GM18907 (cell line): ENCODE data around the gene SMG6.
"Not testable (repeated sequence)": the region's sequence is repeated elsewhere in the genome, so short reads cannot be mapped to it uniquely, and the experiment has no call there.

Experiments used
- ATAC-seq: cut with Tn5 transposase; IDR thresholded peaks from one replicate; pipeline ENCODE4 v1.9.1; 2021; ENCODE audit warnings: mild to moderate bottlenecking, moderate library complexity; ENCODE audit not compliant: unreplicated experiment

Gene SMG6

DNA sequence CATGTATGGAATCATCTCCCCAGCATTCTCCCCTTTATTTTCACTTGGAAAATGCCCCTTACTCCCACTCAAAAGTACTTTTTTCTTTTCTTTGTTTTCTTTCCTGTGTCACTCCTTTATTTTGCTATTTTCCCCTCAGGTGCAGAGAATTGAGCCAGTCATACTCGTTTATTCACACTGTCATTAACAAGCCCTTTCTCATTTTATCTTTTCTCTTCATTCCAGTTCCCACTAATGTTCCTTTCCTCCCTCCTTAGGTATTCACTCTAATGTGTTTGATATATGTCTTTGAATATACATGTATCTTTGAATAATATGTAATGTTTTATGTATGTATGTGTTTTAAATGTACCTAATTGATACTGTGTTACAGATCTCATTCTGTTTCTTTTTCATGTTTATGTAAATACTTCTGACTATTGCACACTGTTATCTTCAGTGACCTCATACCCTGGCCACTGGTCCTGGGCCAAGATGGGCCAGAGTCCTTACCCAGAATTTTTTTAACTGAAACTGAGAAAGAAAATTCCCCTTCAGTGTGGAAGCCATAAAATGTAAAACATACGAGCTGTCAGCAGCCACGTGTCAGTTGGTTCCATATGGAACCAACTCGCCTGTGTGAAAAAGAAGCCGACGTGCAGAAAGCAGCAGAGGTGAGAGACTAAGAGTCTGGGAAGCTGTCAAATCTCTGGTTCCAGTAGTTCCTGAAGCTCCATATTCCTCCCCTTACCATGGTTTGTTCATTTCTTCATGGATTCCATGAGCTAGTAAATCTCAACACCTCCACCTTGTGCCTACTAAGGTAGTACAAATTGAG, 6.0 kb upstream of the SMG6 start:
- ATAC-seq = no peak

DNA sequence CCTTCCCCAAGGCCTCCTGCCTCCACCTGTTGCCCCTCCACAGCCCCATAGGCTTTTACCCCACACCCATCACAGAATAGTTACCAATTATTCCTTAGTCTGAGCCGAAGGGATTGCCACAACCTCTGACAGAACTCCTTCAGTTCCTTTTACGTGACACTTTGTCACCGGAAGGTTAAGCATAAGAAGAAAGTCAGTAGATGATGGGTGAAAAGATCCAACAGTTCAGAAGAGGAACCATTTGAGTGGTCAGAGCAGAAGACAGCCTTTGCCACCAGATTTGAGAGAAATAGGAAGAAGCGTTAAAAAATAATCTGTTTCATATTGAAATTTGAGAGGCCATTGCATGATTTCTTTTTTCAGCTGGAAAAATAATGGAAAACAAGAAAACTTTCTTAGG, 1.3 kb upstream of the SMG6 start:
- no peak for ATAC-seq

DNA sequence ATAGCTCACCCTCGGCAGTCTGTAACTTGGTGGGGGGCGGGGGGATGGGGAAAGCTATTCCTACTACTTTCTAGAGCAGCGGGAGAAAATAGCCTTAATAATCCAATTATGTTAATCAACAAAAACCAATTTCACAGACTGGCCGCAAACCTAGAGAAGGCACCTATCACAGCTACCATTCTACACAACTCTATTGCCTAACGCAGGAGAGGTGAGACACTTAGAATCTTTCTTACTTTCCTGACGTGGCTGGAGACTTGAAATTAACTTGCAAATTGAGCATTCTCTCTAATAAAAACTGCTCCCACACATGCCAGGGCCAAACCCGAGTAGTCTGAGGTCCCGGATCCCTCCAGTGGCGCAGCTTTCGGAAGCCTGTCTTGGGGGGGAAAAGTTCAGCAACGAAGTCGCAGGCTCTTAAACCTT, 794 bp downstream of the SMG6 start:
- no peak for ATAC-seq

DNA sequence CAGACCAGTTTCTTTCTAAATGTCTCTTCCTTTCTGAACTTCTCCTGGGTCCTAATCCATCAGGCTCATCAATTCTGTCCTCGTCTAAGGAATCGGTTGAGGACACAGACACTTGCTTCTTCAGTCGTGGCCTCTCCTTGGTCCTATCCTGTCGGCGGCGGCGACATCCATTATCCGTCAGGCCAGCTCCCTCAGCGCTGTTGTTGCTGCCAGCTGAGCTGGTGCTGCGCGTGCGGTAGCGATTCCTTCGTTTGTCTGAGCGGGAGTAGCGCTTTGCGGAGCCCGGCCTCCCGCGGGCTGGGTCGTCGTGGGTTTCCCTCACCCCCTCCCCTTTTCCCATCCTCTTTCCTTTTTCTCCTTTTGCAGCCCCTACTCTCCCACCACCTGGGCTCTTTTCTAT, 3.8 kb downstream of the SMG6 start:
- no peak for ATAC-seq

DNA sequence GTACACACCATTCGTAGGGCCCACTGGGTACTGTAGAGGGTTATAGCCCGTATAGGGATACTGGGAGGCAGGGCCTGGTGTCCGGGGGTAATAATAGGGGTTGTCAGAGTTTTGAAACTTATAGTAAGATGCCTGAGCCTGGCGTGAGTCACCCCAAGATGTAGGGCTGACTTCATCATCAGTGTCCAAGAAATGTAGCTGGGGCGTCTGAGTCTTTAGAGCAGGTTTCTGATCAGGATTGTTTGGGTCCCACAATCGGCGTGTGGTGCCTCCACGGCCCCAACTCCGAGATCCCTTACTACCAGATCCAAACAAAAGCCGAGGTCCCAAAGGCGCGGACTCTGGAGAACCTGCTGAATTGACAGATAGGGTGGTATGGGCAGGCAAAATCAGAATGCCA, 4.4 kb downstream of the SMG6 start:
- no peak for ATAC-seq

DNA sequence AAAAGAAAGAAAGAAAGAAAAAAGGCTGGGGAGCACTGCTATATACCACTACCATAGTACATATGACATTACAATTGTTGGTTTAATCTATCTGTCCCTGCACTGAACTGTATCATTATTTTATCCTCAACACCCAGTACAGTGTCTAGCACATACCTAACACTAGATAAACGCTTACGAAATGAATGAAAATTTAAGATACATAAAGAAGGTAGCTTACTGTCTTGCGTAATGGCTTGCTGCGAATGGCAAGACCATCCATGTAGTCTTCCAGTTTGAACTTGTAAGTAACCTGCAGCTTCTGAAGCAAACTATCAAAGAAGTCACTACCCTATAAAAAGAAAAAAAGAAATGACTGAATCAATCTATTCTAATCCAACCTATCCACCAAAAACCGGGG, 6.6 kb downstream of the SMG6 start:
- ATAC-seq = no peak

DNA sequence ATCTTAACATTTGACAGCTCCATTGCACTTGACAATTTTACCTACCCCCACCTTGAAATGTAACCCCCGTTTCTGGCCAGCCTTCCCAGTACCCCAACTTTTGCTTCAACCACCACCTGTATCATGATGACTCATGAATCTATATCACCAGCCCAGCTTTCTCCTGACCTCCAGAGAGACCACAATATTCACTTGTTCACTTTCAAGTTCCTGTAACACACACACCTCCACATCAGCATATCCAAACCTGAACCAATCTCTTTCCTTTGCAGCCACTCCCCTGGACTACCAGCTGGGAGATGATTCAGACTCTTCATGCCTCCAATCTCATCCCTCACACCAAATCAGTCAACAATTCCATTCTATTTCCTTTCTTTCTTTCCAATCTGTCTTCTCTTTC, 8.0 kb downstream of the SMG6 start:
- ATAC-seq = no peak

DNA sequence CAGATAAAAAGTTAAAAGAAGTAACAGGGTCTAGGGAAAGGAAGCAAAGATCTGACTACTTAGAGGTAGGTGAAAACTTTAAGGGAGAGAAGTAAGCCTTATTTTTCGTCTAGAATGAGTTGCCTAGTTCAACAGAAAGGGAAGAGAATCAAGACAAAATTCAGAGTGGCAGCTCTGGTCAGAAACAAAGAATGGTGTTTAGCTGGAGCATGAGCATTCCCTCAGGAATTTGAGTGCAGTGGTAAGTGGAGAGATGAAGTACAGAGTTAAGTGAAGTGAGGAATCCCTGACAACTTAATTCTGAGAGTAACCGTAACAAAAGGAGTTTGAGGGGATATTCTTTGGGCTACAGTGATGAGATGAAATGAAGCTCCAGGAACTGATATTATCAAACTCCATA, 11.5 kb downstream of the SMG6 start:
- no peak for ATAC-seq

DNA sequence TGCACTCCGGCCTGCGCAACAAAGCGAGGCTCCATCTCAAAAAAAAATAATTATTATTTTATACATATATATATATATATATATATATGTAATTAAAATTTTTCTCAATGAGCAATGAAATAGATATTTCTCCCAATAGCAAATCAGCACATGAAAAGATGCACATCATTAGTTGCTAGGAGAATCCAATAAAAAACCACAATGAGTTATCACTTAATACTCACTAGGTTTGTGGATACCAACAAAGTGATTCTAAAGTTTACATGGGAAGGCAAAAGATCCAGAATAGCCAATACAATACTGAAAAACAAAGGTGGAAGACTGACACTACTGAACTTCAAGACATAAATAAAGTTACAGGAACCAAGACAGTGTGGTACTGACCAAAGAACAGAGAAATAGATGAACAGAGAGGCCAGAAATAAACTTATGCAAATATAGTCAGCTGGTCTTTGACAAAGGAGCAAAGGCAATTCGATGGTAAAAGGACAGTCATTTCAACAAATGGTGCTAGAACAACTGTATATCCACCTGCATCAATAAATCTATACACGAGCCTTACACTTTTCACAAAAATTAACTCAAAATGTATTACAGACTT, 13.6 kb downstream of the SMG6 start:
- ATAC-seq = no peak

DNA sequence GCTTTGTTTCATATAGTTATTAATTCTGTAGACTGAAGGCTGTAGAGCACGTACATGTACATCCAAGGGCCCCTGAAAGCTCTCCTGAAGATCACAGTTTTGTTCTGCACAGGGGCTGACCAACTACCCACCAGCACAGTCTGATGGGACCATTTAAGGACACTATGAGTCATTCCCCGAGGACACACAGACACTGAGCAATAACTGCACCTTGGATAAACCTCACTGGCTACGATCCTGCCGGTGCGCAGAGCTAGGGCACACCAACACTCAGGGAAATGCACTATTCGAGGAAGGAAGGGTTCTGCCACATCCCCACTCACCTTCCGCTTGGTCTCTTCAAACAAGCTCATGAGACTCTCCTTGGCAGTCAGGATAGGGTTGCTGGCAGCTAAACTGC, 20.3 kb downstream of the SMG6 start:
- no peak for ATAC-seq

DNA sequence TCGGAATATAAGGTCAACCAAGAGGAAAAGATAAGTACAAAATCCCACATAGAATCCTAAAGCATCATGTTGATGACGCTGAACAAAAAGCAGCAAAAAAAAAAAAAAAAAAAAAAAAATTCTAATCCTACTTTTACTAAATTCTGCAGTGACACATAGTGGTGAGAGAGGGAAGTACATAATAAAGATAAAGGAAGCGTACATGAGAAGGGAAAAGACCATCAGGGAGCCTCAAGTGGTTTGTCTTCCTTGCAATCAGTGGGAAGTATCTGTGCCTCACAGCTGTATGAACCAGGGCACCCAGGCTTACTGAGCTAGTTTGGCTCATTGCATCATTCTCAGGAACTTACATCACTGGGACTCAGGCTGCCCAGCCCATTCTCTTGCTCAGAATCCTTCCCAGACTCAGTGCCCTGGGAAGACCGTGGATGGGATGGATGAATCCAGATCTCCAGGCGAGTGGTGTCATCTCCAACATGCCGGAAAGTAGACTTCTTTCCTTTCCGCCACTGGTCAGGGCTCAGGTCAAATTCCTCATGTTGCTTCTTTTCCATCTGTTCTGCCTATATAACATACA, 21.2 kb downstream of the SMG6 start:
- ATAC-seq = no peak

DNA sequence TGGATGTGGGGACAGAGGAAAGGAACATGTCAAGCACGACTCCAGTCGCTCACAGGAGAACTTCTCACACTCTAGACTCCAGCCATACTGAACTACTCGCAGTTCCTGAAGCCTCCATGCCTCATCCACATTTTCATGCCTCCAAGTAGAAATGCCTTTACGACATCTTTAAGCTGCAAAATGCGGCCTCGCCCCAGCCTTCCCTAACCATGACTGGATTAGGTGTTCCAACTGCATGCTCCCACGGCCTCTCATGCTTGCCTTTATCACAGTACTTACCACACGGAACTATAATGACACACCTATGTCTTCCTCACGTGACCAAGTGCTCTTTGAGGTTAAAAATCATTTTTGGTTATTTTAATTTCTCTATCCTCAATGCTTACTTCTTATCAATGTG, 23.9 kb downstream of the SMG6 start:
- ATAC-seq = no peak

DNA sequence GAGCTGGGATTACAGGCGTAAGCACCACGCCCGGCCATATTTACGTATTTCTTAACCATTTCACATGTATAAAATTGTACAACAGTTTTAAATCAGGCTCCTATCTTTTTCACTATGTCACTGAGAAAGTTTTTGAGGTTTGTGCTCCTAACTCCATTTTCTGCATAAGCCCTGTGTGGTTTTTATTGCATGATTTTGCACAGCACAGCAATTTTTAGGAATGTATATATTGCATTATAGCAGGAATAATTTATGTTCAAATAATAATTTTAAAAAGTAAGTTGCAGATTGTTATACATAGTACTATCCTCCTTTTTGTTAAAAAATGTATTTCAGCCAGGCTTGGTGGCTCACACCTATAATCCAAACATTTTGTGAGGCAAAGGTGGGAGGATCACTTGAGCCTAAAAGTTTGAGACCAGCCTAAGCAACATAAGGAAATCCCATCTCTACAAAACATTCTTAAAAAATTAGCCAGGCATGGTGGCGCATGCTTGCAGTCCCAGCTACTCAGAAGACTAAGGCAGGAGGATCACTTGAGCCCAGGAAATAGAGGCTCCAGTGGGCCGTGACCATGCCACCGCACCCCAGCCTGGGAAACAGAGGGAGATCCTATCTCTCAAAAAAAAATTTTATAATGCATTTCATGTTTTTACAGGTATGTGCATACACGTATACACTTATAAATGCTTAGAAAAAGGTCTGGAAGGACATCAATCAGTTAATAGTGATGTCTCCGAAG, 26.0 kb downstream of the SMG6 start:
- ATAC-seq = no peak

DNA sequence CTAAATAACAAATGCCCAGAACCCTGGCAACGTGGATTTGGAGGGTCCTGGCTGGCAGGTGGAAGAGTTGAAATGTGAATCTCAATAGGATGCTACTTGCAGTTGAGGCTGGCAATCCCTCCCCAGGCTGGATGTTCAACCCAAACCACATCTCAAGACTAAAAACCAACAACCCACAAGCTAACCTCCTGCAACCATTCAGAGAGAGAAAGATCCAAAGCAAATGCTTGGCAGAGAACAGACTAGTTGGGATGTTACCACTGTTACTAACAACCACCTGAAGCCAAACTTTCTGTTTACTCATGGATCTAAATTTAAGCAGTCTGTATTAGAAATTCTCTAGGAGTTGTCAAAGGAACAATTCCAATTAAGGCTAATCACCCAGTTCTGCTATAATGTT, 27.9 kb downstream of the SMG6 start:
- no peak for ATAC-seq

DNA sequence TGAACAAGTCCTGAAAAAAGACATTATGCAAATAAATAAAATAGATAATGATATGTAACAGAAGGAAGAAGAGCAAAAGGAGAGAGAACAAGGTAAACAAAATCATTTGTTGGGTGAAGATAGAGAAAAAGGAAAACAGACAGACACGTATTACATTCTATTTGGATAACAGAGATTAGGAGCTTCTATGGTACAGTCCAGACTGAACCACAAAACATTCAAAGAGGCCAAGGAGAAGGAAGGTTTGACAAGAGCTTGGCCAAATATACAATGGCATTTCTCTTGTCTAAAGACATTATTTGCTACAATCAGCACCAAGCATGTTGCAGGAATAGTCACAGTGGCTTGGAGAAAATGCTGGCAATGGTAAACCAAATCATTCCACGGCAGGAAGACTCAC, 29.2 kb downstream of the SMG6 start:
- ATAC-seq = no peak

DNA sequence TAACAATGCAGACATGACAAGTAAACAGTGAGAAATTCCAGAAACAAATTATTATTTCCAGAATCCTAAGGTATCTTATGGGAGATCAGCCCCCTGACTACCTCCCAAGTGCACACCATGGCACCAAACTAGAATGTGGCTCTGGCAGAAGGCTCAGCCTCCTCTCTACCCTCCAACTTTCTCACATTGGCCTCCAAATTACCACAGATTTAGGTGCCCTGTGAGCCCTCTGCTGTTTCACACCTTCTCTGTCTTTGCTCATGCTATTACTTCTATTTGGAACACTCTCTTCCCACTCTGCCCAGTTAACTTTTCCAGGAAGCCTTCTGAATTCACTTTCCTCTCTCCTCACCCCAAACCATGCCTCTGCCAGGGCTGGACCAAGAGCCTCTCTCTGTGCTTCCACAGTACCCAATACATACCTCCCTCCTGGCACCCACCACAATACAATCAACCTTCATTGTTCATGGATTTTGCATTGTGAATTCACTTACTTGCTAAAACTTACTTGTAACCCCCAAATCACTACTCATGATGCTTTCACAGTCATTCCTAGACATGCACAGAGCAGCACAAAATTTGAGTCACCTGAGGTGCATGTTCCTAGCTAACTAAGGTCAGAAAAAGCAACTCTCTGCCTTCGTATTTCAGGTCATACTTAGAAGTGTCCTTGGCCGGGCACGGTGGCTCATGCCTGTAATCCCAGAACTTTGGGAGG, 31.4 kb downstream of the SMG6 start:
- no peak for ATAC-seq

DNA sequence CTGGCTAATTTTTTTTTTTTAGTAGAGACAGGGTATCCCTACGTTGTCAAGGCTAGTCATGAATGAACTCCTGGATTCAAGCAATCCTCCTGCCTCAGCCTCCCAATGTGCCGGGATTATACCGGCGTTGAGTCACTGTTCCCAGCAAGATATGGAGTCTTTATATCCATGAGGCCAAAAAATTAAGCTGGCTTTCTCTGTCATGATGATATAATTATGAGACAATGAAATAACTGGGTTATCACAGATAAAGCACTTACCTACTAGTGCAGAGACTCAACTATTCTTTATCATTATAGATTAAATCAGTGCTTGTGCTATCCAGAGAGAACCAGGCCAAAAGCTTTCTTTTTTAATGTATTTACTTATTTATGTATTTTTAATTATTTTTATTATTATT, 36.2 kb downstream of the SMG6 start:
- no peak for ATAC-seq

DNA sequence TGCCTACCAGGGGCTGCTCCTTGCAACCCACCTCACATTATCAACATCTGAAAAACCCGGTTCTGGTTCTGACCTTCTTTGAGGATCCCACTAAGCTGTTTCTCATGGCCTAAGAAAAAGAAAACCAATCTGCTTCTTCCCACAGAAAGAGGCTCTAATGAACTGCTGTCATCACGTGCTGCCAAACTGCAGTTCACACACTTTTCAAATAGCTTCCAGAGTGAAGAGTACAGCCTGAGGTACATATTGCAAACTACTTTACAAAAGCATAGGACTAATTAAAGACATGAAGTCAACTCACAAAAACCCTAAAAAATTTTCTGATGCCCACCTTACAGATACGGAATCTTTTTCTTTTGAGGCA, 36.7 kb downstream of the SMG6 start:
- peak; percentile 21 for ATAC-seq

DNA sequence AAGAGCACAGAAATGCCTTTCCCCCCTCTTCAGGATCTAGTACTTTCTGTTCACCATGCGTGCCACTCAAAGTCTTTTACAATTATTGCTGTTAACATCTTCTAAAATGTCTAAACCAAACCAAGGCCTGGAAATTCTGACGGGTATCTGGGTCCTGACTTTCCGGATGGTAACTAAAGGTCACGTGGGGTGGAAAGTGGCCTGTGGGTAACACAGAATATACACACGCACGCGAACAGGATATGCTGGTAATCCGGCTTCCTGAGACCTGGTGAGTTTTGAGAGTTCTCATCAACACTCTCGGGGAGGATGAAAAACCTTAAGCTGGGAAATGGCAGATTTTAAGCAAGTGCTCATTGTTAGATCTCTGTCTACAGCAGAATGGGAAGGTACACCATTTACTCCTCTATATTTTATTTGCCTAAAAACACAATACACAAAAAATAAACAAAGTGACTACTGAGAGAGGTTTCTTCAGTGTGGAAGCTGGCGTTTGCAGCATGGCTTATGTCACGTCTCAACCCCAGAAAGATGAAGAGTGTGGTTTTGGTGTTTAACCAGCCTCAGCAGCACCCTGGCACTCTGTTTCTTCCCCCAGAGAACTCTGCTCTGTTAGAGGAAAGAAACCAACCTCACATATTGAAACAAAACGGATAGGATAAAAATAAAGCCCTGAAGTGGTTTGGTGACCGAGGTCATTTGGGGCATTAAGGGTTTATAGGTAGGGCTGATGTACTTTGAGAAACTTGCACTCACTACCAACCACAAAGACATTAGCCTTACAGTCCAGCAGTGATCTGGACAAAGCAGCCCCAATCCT, 37.3 kb downstream of the SMG6 start:
- ATAC-seq = peak; percentile 73

DNA sequence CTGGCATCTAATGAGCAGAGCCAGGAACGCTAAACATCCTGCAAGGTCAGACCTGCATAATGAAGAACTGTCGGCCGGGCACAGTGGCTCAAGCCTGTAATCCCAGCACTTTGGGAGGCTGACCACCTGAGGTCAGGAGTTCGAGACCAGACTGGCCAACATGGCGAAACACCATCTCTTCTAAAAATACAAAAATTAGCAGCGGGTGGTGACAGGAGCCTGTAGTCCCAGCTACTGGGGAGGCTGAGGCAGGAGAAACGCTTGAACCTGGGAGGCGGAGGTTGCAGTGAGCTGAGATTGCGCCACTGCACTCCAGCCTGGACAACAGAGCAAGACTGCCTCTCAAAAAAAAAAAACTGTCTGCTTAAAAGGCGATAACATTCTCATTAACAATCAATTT, 38.4 kb downstream of the SMG6 start:
- ATAC-seq = not testable (repeated sequence)
